NCI-H2196 treated with DMSO at 0.1 percent for 48 hours (cell line): ENCODE data around the gene AFAP1.

ENCODE experiments used
- DNase-seq: peaks from one replicate; lab custom pipeline; 2025; ENCODE audit not compliant: unreplicated experiment; lab: John Stamatoyannopoulos, UW

Gene AFAP1

DNA sequence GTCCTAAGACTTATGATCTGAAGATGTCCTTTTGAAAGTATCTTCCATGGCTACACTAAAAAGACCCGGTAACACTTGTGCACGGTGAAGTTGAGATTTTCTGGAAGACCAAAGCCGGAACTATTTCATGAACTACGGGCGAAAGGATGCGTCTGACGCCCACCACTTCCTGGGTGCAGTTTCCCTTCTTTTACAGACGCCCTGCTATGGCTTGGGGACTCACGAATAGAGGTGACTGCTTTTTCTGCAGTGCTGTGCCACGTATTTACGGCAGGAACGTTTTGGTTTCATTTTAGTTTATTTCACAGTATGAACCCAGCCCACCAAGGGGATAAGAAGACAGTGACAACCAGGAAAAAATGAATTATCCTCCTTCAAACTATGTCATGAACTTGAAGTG is 180.4 kb downstream of the AFAP1 start:
- no peak for DNase-seq

DNA sequence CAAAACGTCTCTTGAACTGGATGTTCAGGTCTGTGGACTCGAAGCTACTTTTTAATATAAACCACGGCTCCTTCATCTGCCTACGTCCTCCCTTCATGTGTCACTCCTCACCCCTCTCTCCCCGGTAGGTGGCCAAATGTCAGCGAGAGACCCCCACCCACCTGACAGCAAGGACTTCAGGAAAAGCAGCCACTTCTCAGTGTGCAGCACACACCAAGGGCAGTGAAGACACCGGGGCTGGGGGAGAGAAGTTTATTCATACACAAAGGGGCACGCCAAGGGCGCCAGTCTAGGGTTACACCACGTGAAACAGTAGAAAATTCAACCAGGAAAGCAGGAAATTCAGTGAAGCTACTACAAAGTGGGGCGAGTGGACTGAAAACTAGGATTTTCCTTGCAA is 181.2 kb downstream of the AFAP1 start:
- no peak for DNase-seq

- DNase-seq, result no peak
These were observed 181.9 kb downstream of the AFAP1 start for GRCh38 chr4:7757501-7758471.

- DNase-seq, result no peak
These were observed 182.9 kb downstream of the AFAP1 start for GRCh38 chr4:7756561-7757355.

DNA sequence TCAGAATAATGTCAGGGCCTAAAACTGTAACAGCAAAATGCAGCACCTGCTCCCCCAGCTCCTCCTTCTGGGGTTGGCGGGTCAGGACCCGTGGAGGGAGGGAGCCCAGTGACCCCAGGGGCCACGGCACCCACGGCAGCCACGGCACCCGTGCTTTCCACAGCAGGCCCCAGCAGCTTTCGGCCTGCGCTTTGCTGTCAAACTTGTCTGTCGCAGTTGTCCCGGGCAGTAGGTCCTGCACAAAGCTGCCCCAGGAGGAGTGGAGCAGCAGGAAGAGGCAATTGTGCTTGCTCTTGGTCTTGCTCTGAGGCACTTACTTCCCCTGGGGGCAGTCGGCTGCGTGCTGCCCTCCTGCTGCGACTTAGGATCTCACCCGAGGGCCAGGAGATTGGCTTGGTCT is 183.6 kb downstream of the AFAP1 start:
- no peak for DNase-seq

GRCh38 chr4:7755561-7755960 is 184.1 kb downstream of the AFAP1 start:
- DNase-seq, result no peak

GRCh38 chr4:7754565-7755262 is 184.9 kb downstream of the AFAP1 start:
- DNase-seq, result no peak

GRCh38 chr4:7753931-7754465 is 185.7 kb downstream of the AFAP1 start:
- no peak for DNase-seq

DNA sequence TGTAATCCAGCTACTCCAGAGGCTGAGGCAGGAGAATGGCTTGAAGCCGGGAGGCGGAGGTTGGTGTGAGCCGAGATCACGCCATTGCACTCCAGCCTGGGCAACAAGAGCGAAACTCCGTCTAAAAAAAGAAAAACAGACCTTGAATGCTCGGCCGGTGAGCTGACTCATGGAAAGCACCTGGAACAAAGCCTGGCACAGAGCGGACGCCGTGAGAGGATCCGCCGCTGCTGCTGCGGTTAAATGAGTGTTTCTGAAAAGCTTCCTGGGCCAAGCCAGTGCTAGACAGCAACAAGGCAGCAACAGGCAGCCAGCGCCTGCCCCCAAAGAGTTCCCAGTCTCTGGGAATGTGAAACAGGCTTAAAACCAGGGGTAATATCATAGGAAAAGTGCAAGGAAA is 186.4 kb downstream of the AFAP1 start:
- DNase-seq, result no peak

GRCh38 chr4:7752649-7753048 is 187.0 kb downstream of the AFAP1 start:
- no peak for DNase-seq

DNA sequence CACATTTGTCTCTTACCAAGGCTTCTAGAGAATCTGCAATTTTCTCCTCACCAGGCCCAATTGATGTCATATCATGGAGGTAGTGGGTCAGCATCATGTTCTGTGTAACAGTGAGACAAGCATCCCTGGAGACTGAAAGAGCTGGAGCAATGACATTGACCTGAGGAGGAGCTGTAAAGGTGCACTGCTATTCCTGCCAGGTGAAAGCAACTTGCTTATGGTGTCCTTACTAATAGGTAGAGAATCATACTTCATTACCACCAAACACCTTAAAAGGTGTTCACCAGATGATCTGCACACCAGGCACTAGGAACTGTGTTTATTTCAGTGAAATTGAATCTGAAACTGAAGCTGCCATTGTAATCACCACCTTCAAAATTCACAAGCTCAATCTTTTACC is 188.7 kb downstream of the AFAP1 start:
- no peak for DNase-seq

GRCh38 chr4:7750523-7750922 is 189.1 kb downstream of the AFAP1 start:
- no peak for DNase-seq

- no peak for DNase-seq
These were observed 192.1 kb downstream of the AFAP1 start for GRCh38 chr4:7747566-7747965.

GRCh38 chr4:7747062-7747385 is 192.6 kb downstream of the AFAP1 start:
- no peak for DNase-seq

DNA sequence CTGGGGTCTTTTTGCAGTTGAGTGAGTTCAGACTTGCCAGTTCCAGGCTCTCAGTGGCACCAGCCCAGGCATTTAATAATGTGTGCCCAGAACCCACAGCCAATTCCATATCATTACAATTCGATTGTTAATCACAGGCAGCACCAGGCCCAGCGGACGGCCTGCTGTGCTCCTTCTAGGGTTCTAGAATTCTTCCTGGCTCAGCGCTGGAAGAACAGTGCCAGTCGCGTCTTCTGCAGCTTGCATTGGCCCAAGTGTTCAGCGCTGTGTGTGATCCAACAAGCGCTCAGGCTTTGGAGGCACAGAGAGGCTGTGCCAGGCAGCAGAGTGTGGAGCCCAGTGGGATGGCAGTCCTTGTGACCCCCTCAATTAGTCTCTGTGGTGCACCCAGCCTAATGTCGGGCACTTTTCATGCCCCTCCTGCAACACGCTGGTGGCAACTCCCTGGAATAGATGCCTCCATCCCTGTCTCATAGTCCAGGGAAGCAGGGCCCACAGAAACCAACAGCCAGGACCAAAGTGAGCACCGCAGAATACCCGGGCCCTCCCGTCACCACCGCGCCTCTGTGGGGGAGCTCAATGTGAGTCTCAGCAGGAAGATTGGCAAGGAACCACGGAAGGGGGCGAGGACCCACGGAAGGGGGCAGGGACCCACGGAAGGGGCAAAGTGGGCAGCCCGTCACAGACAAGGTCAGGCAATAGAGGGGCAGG is 193.2 kb downstream of the AFAP1 start:
- DNase-seq, result no peak

GRCh38 chr4:7745301-7745885 is 194.3 kb downstream of the AFAP1 start:
- DNase-seq, result no peak

DNA sequence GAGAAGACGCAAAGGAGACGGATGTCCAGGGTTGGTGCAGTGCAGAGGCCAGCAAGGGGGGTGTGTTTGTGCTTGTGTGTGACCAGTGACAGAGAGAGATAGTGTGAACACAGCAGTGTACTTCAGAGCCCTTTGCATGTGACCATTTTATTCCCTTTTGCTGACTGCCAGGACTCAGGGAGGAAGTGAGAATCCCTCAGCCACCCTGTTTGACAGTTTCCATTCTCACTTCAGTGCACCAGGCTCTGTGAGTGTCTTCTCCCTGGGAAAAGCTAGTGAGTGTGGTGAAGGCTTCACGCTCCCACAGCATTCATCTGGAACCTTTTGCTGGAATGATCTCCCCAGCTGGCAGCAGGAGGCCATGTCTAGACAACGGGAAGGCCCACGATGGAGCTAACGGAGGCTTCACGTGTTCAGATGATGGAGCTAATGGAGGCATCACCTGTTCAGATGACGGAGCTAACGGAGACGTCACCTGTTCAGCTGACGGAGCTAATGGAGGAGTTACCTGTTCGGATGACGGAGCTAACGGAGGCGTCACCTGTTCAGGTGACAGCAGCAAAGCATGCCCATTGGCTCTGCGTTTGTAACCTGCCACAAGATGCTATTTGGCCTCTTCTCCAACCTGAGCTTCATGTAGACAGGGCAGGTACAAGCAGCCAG is 195.4 kb downstream of the AFAP1 start:
- DNase-seq, result no peak

DNA sequence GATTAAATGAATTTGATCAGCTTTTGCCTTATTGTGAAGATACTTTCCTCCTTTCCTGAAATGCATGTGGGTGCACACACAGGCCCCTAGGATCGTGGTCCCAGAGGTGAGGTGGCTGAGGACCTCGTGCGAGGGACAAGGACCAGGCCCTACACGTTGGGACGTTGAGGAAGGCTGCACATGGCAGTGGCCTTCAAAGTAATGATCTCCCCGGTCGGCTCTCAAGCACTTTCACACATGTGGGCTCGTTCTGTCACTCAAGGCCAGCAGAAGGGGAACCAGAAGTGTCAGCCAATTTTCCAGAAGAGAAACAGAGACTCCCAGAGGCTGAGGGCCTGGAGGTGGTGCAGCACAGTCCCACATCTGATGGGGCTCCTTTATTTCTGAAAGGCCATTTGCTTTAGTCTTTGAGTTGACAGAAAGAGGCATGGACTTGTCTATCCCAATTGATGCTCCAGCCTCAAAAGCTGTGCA is 196.8 kb downstream of the AFAP1 start:
- DNase-seq, result no peak

GRCh38 chr4:7741946-7742806 is 197.5 kb downstream of the AFAP1 start:
- no peak for DNase-seq
